ENCODE measurements around the gene ZBTB7C.

The ZBTB7C gene

GRCh38 chr18:48417985-48418384 lies 8.8 kb upstream of the ZBTB7C start:
- no peak for DNase-seq

GRCh38 chr18:48413342-48413741 lies 4.2 kb upstream of the ZBTB7C start:
- no peak for DNase-seq

GRCh38 chr18:48412339-48412929 lies 3.3 kb upstream of the ZBTB7C start:
- no peak for DNase-seq

- peak in 1 of 2 experiments; percentile 7 for DNase-seq
Measured at GRCh38 chr18:48410095-48410920, 1.1 kb upstream of the ZBTB7C start.

- DNase-seq, result no peak
Measured at GRCh38 chr18:48409591-48410094, 460 bp upstream of the ZBTB7C start.

- DNase-seq, result no peak
Measured at GRCh38 chr18:48408111-48408726, 964 bp downstream of the ZBTB7C start.

- DNase-seq, result no peak
Measured at GRCh38 chr18:48407358-48407757, 1.8 kb downstream of the ZBTB7C start.

- DNase-seq, result no peak
Measured at GRCh38 chr18:48405978-48406377, 3.2 kb downstream of the ZBTB7C start.

GRCh38 chr18:48404716-48405507 lies 4.3 kb downstream of the ZBTB7C start:
- DNase-seq, result no peak

- DNase-seq, result no peak
Measured at GRCh38 chr18:48402953-48403352, 6.2 kb downstream of the ZBTB7C start.

GRCh38 chr18:48399303-48400075 lies 9.7 kb downstream of the ZBTB7C start:
- DNase-seq, result no peak

- no peak for DNase-seq
Measured at GRCh38 chr18:48398074-48398473, 11.1 kb downstream of the ZBTB7C start.

- no peak for DNase-seq
Measured at GRCh38 chr18:48397021-48397420, 12.2 kb downstream of the ZBTB7C start.

GRCh38 chr18:48396561-48396960 lies 12.6 kb downstream of the ZBTB7C start:
- DNase-seq, result no peak

GRCh38 chr18:48395646-48396045 lies 13.5 kb downstream of the ZBTB7C start:
- no peak for DNase-seq

GRCh38 chr18:48394176-48394575 lies 15.0 kb downstream of the ZBTB7C start:
- DNase-seq, result no peak

- no peak for DNase-seq
Measured at GRCh38 chr18:48393776-48394175, 15.4 kb downstream of the ZBTB7C start.

- DNase-seq, result no peak
Measured at GRCh38 chr18:48393170-48393569, 16.0 kb downstream of the ZBTB7C start.

GRCh38 chr18:48392268-48392667 lies 16.9 kb downstream of the ZBTB7C start:
- DNase-seq, result no peak

- no peak for DNase-seq
Measured at GRCh38 chr18:48391868-48392267, 17.3 kb downstream of the ZBTB7C start.

- no peak for DNase-seq
Measured at GRCh38 chr18:48390641-48391040, 18.5 kb downstream of the ZBTB7C start.

GRCh38 chr18:48388478-48388877 lies 20.7 kb downstream of the ZBTB7C start:
- DNase-seq, result no peak
